ENCODE measurements around the gene ACSM3. TPM values are rescaled to one million over a fixed set of nuclear protein-coding genes. Genes with fewer than 3 reads are reported as not detected.

The ACSM3 gene
- total and polyA plus RNA-seq, 3 donors from 2014 or later, result 41.1 to 120 (median 68.0) TPM

- Histone ChIP-seq H3K36me3 (ENCODE audit: low read depth, missing control alignments) (no peaks in the 10 kb centered on the region), H3K27ac (no peak overlapping the region), H3K4me1 (peaks cover 7% of the 10 kb centered on the region)
These were observed 34.7 kb upstream of the ACSM3 start for GRCh38 chr16:20729141-20729540.

GRCh38 chr16:20734056-20734455, 29.8 kb upstream of the ACSM3 start:
- no peaks in the 10 kb centered on the region for H3K36me3 ChIP-seq (ENCODE audit: low read depth, missing control alignments)
- intact Hi-C loops (cut with DNase I; ENCODE audit: low total_unique reads), result no loop called here
- 41 to 48% methylated on average over 3 of the region's 3 CpGs for WGBS, 2 donors

More at GRCh38 chr16:20729141-20729540, 34.7 kb upstream of the ACSM3 start:
- Histone ChIP-seq H3K4me3 (no peak overlapping the region), H3K27me3 (no peaks in the 10 kb centered on the region), H3K9me3 (no peaks in the 10 kb centered on the region)
- 81 to 96% methylated on average over 3 of the region's 3 CpGs for WGBS, 2 donors
- DNase-seq, result no peak
- intact Hi-C loops (cut with DNase I; ENCODE audit: low total_unique reads), result no loop called here
- TF ChIP-seq POLR2A (IDR thresholded peaks at IDR 0.05), result no peak
- TF ChIP-seq, protein P1, sequence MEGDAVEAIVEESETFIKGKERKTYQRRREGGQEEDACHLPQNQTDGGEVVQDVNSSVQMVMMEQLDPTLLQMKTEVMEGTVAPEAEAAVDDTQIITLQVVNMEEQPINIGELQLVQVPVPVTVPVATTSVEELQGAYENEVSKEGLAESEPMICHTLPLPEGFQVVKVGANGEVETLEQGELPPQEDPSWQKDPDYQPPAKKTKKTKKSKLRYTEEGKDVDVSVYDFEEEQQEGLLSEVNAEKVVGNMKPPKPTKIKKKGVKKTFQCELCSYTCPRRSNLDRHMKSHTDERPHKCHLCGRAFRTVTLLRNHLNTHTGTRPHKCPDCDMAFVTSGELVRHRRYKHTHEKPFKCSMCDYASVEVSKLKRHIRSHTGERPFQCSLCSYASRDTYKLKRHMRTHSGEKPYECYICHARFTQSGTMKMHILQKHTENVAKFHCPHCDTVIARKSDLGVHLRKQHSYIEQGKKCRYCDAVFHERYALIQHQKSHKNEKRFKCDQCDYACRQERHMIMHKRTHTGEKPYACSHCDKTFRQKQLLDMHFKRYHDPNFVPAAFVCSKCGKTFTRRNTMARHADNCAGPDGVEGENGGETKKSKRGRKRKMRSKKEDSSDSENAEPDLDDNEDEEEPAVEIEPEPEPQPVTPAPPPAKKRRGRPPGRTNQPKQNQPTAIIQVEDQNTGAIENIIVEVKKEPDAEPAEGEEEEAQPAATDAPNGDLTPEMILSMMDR (IDR thresholded peaks at IDR 0.05), result no peak

DNA sequence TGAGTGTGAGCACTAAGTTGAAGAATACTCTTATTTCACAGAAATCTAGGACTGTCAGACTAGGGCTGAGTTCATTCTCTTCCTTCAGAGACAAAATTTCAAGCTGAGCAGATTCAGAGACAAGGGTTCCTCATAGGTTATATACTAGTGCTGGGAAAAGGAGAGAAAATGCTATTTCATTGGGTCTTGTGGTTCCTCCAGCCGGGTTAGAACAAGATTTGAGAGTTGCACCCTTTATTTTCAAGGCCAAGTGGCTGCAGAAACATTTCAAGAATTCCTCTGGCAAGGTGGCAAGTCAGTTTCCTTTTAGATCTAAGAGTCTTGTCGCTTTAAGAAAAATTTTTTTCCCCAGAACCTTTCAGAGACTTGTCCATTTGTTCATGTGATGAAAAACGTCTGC, 29.0 kb upstream of the ACSM3 start:
- intact Hi-C loops (cut with DNase I; ENCODE audit: low total_unique reads), result no loop called here
- no peak for DNase-seq
- TF ChIP-seq, protein P1 (IDR thresholded peaks at IDR 0.05), result no peak
- no peak for TF ChIP-seq POLR2A (IDR thresholded peaks at IDR 0.05)
- Histone ChIP-seq H3K4me1 (peaks cover 28% of the 10 kb centered on the region), H3K4me3 (no peak overlapping the region), H3K27ac (peak overlapping the region; percentile 39 to 76), H3K36me3 (ENCODE audit: low read depth, missing control alignments) (no peaks in the 10 kb centered on the region), H3K27me3 (no peaks in the 10 kb centered on the region), H3K9me3 (no peaks in the 10 kb centered on the region)
- 24 to 28% methylated on average over 3 of the region's 3 CpGs for WGBS, 2 donors

More at GRCh38 chr16:20734056-20734455, 29.8 kb upstream of the ACSM3 start:
- TF ChIP-seq, protein P1 (IDR thresholded peaks at IDR 0.05), result no peak
- TF ChIP-seq POLR2A (IDR thresholded peaks at IDR 0.05), result no peak
- Histone ChIP-seq H3K27ac (peak overlapping the region; percentile 39 to 76), H3K4me1 (peaks cover 25% of the 10 kb centered on the region), H3K27me3 (no peaks in the 10 kb centered on the region), H3K9me3 (no peaks in the 10 kb centered on the region), H3K4me3 (no peak overlapping the region)
- no peak for DNase-seq

DNA sequence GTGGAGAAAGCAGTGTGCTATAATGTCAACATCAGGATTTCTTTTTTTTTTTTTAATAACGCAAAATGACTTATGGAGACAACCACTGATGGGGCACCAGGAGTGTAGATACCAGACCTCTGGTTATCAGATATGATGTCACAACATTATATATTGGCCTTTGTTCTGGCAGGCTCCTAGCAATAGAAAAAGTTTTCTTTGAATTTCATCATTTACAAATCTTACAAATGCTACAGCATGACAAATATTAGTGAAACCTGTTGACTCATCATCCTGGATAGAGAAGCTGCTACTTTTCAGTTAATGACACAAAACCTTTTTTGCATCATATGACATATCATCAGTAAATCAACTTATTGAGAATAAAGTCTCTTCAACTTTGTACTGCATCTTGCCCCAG, 28.3 kb upstream of the ACSM3 start:
- H3K36me3 ChIP-seq (ENCODE audit: low read depth, missing control alignments), result no peaks in the 10 kb centered on the region
- peak overlapping the region in 1 of 2 donors; percentile 76 for H3K27ac ChIP-seq
- no peak overlapping the region for H3K4me3 ChIP-seq
- no peak for DNase-seq
- no peaks in the 10 kb centered on the region for H3K27me3 ChIP-seq
- no peaks in the 10 kb centered on the region for H3K9me3 ChIP-seq
- TF ChIP-seq, protein P1 (IDR thresholded peaks at IDR 0.05), result no peak
- no peak for TF ChIP-seq POLR2A (IDR thresholded peaks at IDR 0.05)
- intact Hi-C loops (cut with DNase I; ENCODE audit: low total_unique reads), result no loop called here
- H3K4me1 ChIP-seq, result peaks cover 34% of the 10 kb centered on the region
- 65 to 74% methylated on average over 1 of the region's 1 CpG for WGBS, 2 donors

Data from testis (tissue), 3 donors.